ENCODE measurements around the gene NEU4. TPM values are rescaled to one million over a fixed set of nuclear protein-coding genes. Genes with fewer than 3 reads are reported as not detected.
A peak's percentile ranks its signal among the peaks of the same experiment; 100 is the strongest.

Gene NEU4
- total RNA-seq, 1 experiment from 2014 or later, result 0.70 TPM

GRCh38 chr2:241808051-241808720 lies 807 bp upstream of the NEU4 start:
- H3K27ac ChIP-seq (ENCODE audit: insufficient read length, low read depth, low read length), result no peak overlapping the region
- H3K14ac ChIP-seq (ENCODE audit: insufficient read depth, low read length), result no peak overlapping the region
- no peaks in the 10 kb centered on the region for H4K20me1 ChIP-seq (ENCODE audit: control insufficient read depth, insufficient read depth, insufficient read length)
- DNase-seq, result peak; percentile 55
- peaks cover 8% of the 10 kb centered on the region for H3K4me1 ChIP-seq (ENCODE audit: insufficient read depth, low read length)
- H3K4me1 Mint-ChIP-seq, result peaks cover 9 to 26% of the 10 kb centered on the region in 2 experiments
- no CpG with 5 or more reads among the region's 17 CpGs for WGBS (ENCODE audit: extremely low coverage, insufficient read length, low lambda C conversion rate)
- H2BK15ac ChIP-seq (ENCODE audit: low read depth, low read length), result no peak overlapping the region
- no peak overlapping the region for H2BK120ac ChIP-seq (ENCODE audit: low read depth, low read length, poor library complexity, severe bottlenecking)
- no peak for TF ChIP-seq CTCF (conservative IDR thresholded peaks at IDR 0.05)
- H2AK5ac ChIP-seq (ENCODE audit: insufficient read length, low read length), result no peak overlapping the region
- H3K4me2 ChIP-seq (ENCODE audit: insufficient read depth, insufficient read length, low read length), result no peak overlapping the region
- H2AFZ ChIP-seq (ENCODE audit: low read length), result no peak overlapping the region
- H3K4ac ChIP-seq (ENCODE audit: low read depth, low read length), result no peak overlapping the region
- no peak overlapping the region for H2BK5ac ChIP-seq (ENCODE audit: insufficient read length, low read length)
- H2BK20ac ChIP-seq (ENCODE audit: low read depth, low read length, poor library complexity, severe bottlenecking), result no peak overlapping the region
- H4K8ac ChIP-seq (replicated peaks; ENCODE audit: insufficient read length, low read depth, low read length), result no peak overlapping the region
- no peak overlapping the region for H3T11ph ChIP-seq (ENCODE audit: low read length)
- H3K79me2 ChIP-seq (ENCODE audit: insufficient read depth, low read length), result no peaks in the 10 kb centered on the region
- H3K27me3 Mint-ChIP-seq (ENCODE audit: low read depth), result peaks cover 29% of the 10 kb centered on the region
- no peaks in the 10 kb centered on the region for H3K9me3 ChIP-seq (ENCODE audit: control insufficient read depth, low read depth, low read length)
- no peaks in the 10 kb centered on the region for H3K23me2 ChIP-seq (ENCODE audit: insufficient read length, low read depth, low read length, poor library complexity, severe bottlenecking)
- H4K91ac ChIP-seq (ENCODE audit: insufficient read length, low read depth, low read length), result no peak overlapping the region
- H3K9me3 Mint-ChIP-seq, result no peaks in the 10 kb centered on the region
- H2BK12ac ChIP-seq (ENCODE audit: insufficient read length, low read depth, low read length), result no peak overlapping the region
- H3K4me3 Mint-ChIP-seq, result peak overlapping the region in 1 of 2 experiments; percentile 9; a peak in 1 of 5 replicates
- no peak overlapping the region for H4K5ac ChIP-seq (ENCODE audit: insufficient read length, low read depth, low read length)
- H3K23ac ChIP-seq (ENCODE audit: insufficient read length, low read depth, low read length), result no peak overlapping the region
- no peak overlapping the region for H3K9ac ChIP-seq (ENCODE audit: extremely low read depth, insufficient read length, low read length)
- H3K36me3 Mint-ChIP-seq (ENCODE audit: insufficient read depth in 1 of 3, low read depth in 3 of 3), result no peaks in the 10 kb centered on the region
- H3K27ac Mint-ChIP-seq, result peak overlapping the region in 2 of 3 experiments; percentile 37 to 66; a peak in 3 of 7 replicates
- no peak overlapping the region for H3K18ac ChIP-seq (ENCODE audit: insufficient read length, low read depth, low read length)
- no peaks in the 10 kb centered on the region for H3K79me1 ChIP-seq (ENCODE audit: insufficient read depth, low read depth, low read length, poor library complexity, severe bottlenecking)
- peaks cover 9% of the 10 kb centered on the region; the same call in 1 of the 2 replicates for H3K27me3 ChIP-seq (ENCODE audit: insufficient read depth, low read length)
- H3K56ac ChIP-seq (ENCODE audit: insufficient read length, low read depth, low read length), result no peak overlapping the region
